Activated CD8-positive, alpha-beta memory T cell treated with anti-CD3 and anti-CD28 coated beads for 48 hours (primary cell): ENCODE data around the gene SFRP2.

ENCODE experiments used
- DNase-seq, 3 experiments: peaks; one replicate each; pipeline ENCODE4 v3.0.0-alpha.2; 2020; ENCODE audit warnings: low read depth in 2 of 3, low spot score in 2 of 3

The SFRP2 gene

GRCh38 chr4:153788413-153789276 is at the start of gene SFRP2:
SFRP2 (minus strand) TSS chr4:153789083; CDS start chr4:153788835, 248 bp downstream.
- DNase-seq, result no peak

- no peak for DNase-seq
Measured at GRCh38 chr4:153838564-153838963, 49.7 kb upstream of the SFRP2 start.

GRCh38 chr4:153834901-153835300 is 46.0 kb upstream of the SFRP2 start:
- no peak for DNase-seq

GRCh38 chr4:153832720-153833287 is 43.9 kb upstream of the SFRP2 start:
- no peak for DNase-seq

- no peak for DNase-seq
Measured at GRCh38 chr4:153832054-153832453, 43.2 kb upstream of the SFRP2 start.

GRCh38 chr4:153831245-153831644 is 42.4 kb upstream of the SFRP2 start:
- no peak for DNase-seq

- no peak for DNase-seq
Measured at GRCh38 chr4:153825691-153826090, 36.8 kb upstream of the SFRP2 start.

GRCh38 chr4:153825126-153825525 is 36.2 kb upstream of the SFRP2 start:
- no peak for DNase-seq

GRCh38 chr4:153824501-153824900 is 35.6 kb upstream of the SFRP2 start:
- no peak for DNase-seq

- DNase-seq, result no peak
Measured at GRCh38 chr4:153823483-153823882, 34.6 kb upstream of the SFRP2 start.

GRCh38 chr4:153822316-153822715 is 33.4 kb upstream of the SFRP2 start:
- no peak for DNase-seq

- no peak for DNase-seq
Measured at GRCh38 chr4:153817466-153817865, 28.6 kb upstream of the SFRP2 start.

- no peak for DNase-seq
Measured at GRCh38 chr4:153816542-153816941, 27.7 kb upstream of the SFRP2 start.

GRCh38 chr4:153814789-153815188 is 25.9 kb upstream of the SFRP2 start:
- DNase-seq, result no peak

- no peak for DNase-seq
Measured at GRCh38 chr4:153809916-153810810, 21.3 kb upstream of the SFRP2 start.

GRCh38 chr4:153809307-153809706 is 20.4 kb upstream of the SFRP2 start:
- no peak for DNase-seq

- DNase-seq, result no peak
Measured at GRCh38 chr4:153808175-153808574, 19.3 kb upstream of the SFRP2 start.

GRCh38 chr4:153806073-153806472 is 17.2 kb upstream of the SFRP2 start:
- DNase-seq, result no peak

- no peak for DNase-seq
Measured at GRCh38 chr4:153804722-153805121, 15.8 kb upstream of the SFRP2 start.

GRCh38 chr4:153799694-153800074 is 10.8 kb upstream of the SFRP2 start:
- no peak for DNase-seq

- no peak for DNase-seq
Measured at GRCh38 chr4:153798901-153799693, 10.2 kb upstream of the SFRP2 start.
